Nephron progenitor cell (in vitro differentiated cells): Measurements from ENCODE around the gene PAX6.

Source experiments
- DNase-seq: peaks from one replicate; pipeline ENCODE4 v3.0.0; 2021
- H3K27ac Mint-ChIP-seq: 2 replicates; pipeline ENCODE4 v1.8.0; 2021; ENCODE audit warnings: mild to moderate bottlenecking, moderate library complexity, mixed read lengths
- H3K27me3 Mint-ChIP-seq: 2 replicates; pipeline ENCODE4 v1.8.0; 2021; ENCODE audit warnings: mild to moderate bottlenecking, low read depth, mixed read lengths; ENCODE audit not compliant: poor library complexity
- H3K36me3 Mint-ChIP-seq: 2 replicates; pipeline ENCODE4 v1.8.0; 2021; ENCODE audit warnings: low read depth, mixed read lengths
- H3K4me1 Mint-ChIP-seq: 2 replicates; pipeline ENCODE4 v1.8.0; 2021; ENCODE audit warnings: mixed read lengths
- H3K4me3 Mint-ChIP-seq: 2 replicates; pipeline ENCODE4 v1.8.0; 2021; ENCODE audit warnings: mild to moderate bottlenecking, moderate library complexity, mixed read lengths
- H3K9me3 Mint-ChIP-seq: 2 replicates; pipeline ENCODE4 v1.8.0; 2021; ENCODE audit warnings: mild to moderate bottlenecking, moderate library complexity, mixed read lengths
- CTCF ChIP-seq: fragments of 200-600 bp; sonication (generic); IDR thresholded peaks from 2 replicates; pipeline ENCODE4 v1.5.0; 2021; ENCODE audit warnings: antibody characterized with exemption

PAX6 gene

GRCh38 chr11:31792456-31792855 lies 18.7 kb downstream of the PAX6 start:
- H3K36me3 Mint-ChIP-seq = no peaks in the 10 kb centered on the region
- H3K27ac Mint-ChIP-seq = no peak overlapping the region
- H3K27me3 Mint-ChIP-seq = peaks cover 12% of the 10 kb centered on the region
- peaks cover 21% of the 10 kb centered on the region for H3K4me1 Mint-ChIP-seq
- H3K4me3 Mint-ChIP-seq = no peak overlapping the region
- no peaks in the 10 kb centered on the region for H3K9me3 Mint-ChIP-seq
- DNase-seq = no peak
- no peak for TF ChIP-seq CTCF

- TF ChIP-seq CTCF = no peak
- peaks cover 21% of the 10 kb centered on the region for H3K4me1 Mint-ChIP-seq
- H3K9me3 Mint-ChIP-seq = no peaks in the 10 kb centered on the region
- H3K27me3 Mint-ChIP-seq = peaks cover 12% of the 10 kb centered on the region
- H3K27ac Mint-ChIP-seq = no peak overlapping the region
- no peak for DNase-seq
- no peak overlapping the region for H3K4me3 Mint-ChIP-seq
- H3K36me3 Mint-ChIP-seq = no peaks in the 10 kb centered on the region
Observed at GRCh38 chr11:31792036-31792435, 19.1 kb downstream of the PAX6 start.

GRCh38 chr11:31790649-31791048 lies 20.5 kb downstream of the PAX6 start:
- H3K9me3 Mint-ChIP-seq = no peaks in the 10 kb centered on the region
- no peaks in the 10 kb centered on the region for H3K36me3 Mint-ChIP-seq
- DNase-seq = no peak
- H3K4me3 Mint-ChIP-seq = no peak overlapping the region
- peaks cover 12% of the 10 kb centered on the region for H3K27me3 Mint-ChIP-seq
- TF ChIP-seq CTCF = no peak
- no peak overlapping the region for H3K27ac Mint-ChIP-seq
- peaks cover 8% of the 10 kb centered on the region for H3K4me1 Mint-ChIP-seq

- Mint-ChIP-seq H3K36me3 (no peaks in the 10 kb centered on the region), H3K27me3 (peaks cover 12% of the 10 kb centered on the region), H3K9me3 (no peaks in the 10 kb centered on the region), H3K4me3 (no peak overlapping the region), H3K27ac (no peak overlapping the region), H3K4me1 (peaks cover 8% of the 10 kb centered on the region)
- no peak for TF ChIP-seq CTCF
- no peak for DNase-seq
Observed at GRCh38 chr11:31788085-31788484, 23.0 kb downstream of the PAX6 start.

GRCh38 chr11:31786996-31787685 lies 24.0 kb downstream of the PAX6 start:
- Mint-ChIP-seq H3K36me3 (no peaks in the 10 kb centered on the region), H3K9me3 (no peaks in the 10 kb centered on the region), H3K4me1 (peaks cover 8% of the 10 kb centered on the region), H3K27me3 (peaks cover 12% of the 10 kb centered on the region), H3K4me3 (no peak overlapping the region), H3K27ac (peak overlapping the region; percentile 82)
- TF ChIP-seq CTCF = no peak
- no peak for DNase-seq

GRCh38 chr11:31784611-31785010 lies 26.5 kb downstream of the PAX6 start:
- DNase-seq = no peak
- Mint-ChIP-seq H3K9me3 (no peaks in the 10 kb centered on the region), H3K4me3 (no peak overlapping the region), H3K36me3 (no peaks in the 10 kb centered on the region), H3K27ac (no peak overlapping the region), H3K27me3 (no peaks in the 10 kb centered on the region), H3K4me1 (peaks cover 8% of the 10 kb centered on the region)
- TF ChIP-seq CTCF = no peak
